AG10803 (cell line): ENCODE data around the gene PLXNA4.

Experiments
- DNase-seq: peaks from one replicate; pipeline ENCODE4 v3.0.0; 2010; ENCODE audit warnings: low read depth
- H3K4me3 ChIP-seq: 2 replicates; pipeline ENCODE4 v1.5.1; 2011; ENCODE audit warnings: mild to moderate bottlenecking, low read length, control low read depth
- CTCF ChIP-seq: conservative IDR thresholded peaks from 2 replicates; pipeline ENCODE4 v1.5.1; 2011; ENCODE audit warnings: mild to moderate bottlenecking, low read length, control low read depth, inconsistent platforms

The PLXNA4 gene

GRCh38 chr7:132386201-132386681 lies 190.0 kb downstream of the PLXNA4 start:
- TF ChIP-seq CTCF = no peak
- DNase-seq = peak; percentile 42
- no peak overlapping the region for H3K4me3 ChIP-seq

GRCh38 chr7:132383962-132384361 lies 192.3 kb downstream of the PLXNA4 start:
- no peak for DNase-seq
- no peak for TF ChIP-seq CTCF
- H3K4me3 ChIP-seq = no peak overlapping the region

- no peak overlapping the region for H3K4me3 ChIP-seq
- TF ChIP-seq CTCF = no peak
- DNase-seq = no peak
Measured at GRCh38 chr7:132381742-132382472, 194.4 kb downstream of the PLXNA4 start.

GRCh38 chr7:132380059-132380458 lies 196.2 kb downstream of the PLXNA4 start:
- peak; percentile 95 for DNase-seq
- TF ChIP-seq CTCF = peak; percentile 36
- H3K4me3 ChIP-seq = no peak overlapping the region

- peak; percentile 31 for DNase-seq
- H3K4me3 ChIP-seq = no peak overlapping the region
- TF ChIP-seq CTCF = no peak
Measured at GRCh38 chr7:132379292-132379691, 197.0 kb downstream of the PLXNA4 start.

GRCh38 chr7:132377703-132378584 lies 198.3 kb downstream of the PLXNA4 start:
- H3K4me3 ChIP-seq = no peak overlapping the region
- no peak for TF ChIP-seq CTCF
- no peak for DNase-seq

GRCh38 chr7:132377015-132377414 lies 199.3 kb downstream of the PLXNA4 start:
- peak; percentile 45 for DNase-seq
- no peak for TF ChIP-seq CTCF
- H3K4me3 ChIP-seq = no peak overlapping the region
